ENCODE measurements around the gene CSHL1.

GRCh38 chr17:63919311-63919723, 8.3 kb upstream of the CSHL1 start:
- TF ChIP-seq, protein P1, sequence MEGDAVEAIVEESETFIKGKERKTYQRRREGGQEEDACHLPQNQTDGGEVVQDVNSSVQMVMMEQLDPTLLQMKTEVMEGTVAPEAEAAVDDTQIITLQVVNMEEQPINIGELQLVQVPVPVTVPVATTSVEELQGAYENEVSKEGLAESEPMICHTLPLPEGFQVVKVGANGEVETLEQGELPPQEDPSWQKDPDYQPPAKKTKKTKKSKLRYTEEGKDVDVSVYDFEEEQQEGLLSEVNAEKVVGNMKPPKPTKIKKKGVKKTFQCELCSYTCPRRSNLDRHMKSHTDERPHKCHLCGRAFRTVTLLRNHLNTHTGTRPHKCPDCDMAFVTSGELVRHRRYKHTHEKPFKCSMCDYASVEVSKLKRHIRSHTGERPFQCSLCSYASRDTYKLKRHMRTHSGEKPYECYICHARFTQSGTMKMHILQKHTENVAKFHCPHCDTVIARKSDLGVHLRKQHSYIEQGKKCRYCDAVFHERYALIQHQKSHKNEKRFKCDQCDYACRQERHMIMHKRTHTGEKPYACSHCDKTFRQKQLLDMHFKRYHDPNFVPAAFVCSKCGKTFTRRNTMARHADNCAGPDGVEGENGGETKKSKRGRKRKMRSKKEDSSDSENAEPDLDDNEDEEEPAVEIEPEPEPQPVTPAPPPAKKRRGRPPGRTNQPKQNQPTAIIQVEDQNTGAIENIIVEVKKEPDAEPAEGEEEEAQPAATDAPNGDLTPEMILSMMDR (IDR thresholded peaks at IDR 0.05), result peak; percentile 79 to 96 (median 92)
- no peak for TF ChIP-seq POLR2A (IDR thresholded peaks at IDR 0.05)
